HG02973 (cell line): ENCODE measurements around the gene PPP1R16B.

Experiments used
- ATAC-seq: cut with Tn5 transposase; IDR thresholded peaks from one replicate; pipeline ENCODE4 v1.9.1; 2021; ENCODE audit warnings: moderate library complexity; ENCODE audit not compliant: unreplicated experiment

The PPP1R16B gene

DNA sequence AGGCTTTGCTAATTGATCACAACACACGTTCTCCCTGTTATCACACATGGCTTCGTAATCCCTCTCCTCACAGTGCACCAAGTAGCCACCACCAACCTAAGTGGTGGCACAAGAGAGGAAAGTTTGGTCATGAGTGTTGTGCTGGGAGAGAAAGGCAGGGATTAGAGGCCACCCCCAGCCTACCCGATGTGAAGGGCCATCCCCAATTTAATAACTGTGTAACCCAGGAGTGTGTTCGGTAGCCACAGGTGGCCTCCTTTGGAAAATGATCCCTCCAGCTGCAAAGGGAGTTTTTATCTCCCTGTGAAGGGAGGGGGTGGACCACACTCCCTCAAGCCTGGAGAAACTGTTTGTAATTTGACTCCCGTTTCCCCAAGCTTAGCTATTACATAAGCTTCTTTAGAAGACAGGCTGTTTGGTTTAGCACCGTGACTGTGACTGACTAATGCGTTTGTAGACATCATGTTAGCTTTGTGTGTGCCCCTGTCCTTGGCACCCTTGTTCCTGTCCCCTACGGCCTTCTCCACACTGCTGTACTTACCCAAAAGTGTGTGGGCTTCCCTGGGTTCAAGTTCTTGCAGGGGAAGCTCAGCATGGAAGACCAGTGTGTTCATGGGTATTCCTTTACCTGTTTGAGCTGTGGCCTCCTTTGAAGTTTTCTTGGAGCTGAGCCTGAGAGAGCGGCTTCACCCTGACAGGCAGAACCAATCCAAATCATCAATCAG, 20.6 kb downstream of the PPP1R16B start:
- no peak for ATAC-seq

DNA sequence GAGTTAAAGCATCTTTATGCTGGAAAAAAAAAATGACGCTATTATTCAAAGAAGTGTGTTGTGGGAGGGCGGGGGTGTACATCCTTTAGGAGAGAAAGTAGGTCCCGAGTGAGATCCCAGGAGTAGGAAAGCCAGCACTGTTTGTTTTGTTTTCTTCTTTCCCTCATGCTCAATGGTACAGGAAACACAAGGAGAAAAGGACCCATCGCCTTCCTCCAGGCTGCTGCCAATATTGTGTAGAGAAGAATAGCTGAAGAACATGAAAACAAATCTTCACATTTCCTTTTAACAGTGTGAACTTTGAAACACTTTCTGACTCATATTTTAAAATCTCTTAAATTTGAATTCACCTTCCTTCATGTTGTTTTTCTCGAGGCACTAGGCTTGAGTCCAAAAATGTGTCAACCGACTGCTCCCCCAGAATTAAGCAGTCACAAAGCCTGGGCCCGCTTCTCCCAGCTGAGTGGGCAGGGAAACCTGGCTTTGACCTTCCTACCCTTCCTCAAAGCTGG, 22.3 kb downstream of the PPP1R16B start:
- ATAC-seq, result no peak

DNA sequence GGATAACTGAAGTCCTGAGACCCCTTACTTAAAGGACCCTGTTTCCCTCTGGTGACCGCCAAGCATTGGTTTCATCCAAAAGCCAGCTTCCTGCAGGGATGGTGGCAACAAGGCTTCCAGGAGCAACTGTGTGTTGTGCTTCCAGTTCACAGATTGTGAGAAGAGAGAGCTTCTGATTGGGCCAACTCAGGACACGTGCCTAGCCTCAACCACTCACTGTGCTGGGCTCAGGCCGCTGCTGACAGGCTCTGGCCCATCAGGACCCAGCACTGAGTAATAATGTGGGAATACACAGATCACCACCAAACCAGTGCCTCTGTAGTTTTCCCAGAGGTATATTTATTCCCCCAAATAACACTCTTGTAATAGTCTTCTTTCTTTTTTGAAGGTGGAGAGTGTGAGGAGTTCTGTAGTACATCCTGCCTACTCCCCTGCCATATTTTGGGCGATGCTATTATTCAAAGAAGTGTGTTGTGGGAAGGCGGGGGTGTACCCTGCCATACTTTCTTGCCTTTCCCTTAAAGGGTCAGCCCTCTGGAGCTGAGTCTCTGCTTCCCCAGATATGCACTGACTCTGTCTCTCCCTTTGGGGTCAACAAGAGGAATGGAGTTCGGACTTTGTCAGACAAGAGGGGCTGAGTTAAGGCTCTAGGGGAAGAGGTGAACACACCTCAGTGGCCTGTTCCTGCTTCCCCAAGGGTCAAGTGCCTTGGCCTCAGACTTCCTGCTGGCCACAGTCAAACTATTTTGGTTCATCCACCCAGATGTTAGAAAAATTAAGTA, 23.2 kb downstream of the PPP1R16B start:
- no peak for ATAC-seq

DNA sequence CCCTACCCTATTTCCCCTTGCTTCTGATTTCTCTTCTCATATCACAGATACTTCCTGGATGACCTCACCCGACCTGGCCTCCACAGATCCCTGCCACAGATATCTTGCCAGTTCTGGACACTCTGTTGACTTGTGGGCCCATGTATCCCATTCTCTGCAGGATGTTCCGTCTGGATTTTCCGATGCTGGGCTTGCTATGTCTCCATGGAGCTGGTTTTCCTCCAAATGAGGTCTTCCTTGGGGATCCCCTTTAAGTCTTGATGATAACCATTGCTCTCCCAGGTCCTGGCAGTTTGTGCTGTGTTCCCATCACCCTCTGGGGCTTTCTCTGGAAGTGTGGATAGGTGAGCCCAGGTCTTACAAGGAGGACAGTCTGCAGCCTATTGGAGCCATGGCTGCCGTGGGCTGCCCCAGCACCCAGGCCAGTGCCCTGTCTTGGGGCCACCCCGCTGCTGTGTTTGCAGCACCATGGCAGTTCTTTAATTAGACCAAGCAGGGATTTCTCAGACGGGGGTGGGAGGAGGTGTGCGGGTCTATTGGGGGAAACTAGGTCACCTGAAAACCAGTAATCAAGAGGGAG, 23.9 kb downstream of the PPP1R16B start:
- ATAC-seq, result no peak

DNA sequence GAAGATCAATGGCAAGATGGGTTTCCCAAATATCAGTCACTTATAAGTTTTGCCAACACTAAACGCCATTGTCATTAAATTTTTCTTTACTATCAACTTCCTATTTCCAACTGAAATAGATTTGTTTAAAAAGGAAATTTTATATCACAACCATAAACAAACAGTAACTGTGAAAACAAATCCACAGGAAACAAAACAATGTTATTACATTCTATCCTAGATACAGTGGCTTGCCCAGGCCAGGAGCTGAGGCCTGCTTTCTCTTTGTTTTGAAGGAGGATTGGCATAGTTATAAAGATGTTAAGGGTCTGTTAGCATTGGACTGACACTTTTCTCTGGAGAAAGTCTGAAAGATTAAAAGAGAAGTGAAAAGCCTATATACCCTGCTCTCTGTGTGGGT, 24.9 kb downstream of the PPP1R16B start:
- ATAC-seq, result no peak

DNA sequence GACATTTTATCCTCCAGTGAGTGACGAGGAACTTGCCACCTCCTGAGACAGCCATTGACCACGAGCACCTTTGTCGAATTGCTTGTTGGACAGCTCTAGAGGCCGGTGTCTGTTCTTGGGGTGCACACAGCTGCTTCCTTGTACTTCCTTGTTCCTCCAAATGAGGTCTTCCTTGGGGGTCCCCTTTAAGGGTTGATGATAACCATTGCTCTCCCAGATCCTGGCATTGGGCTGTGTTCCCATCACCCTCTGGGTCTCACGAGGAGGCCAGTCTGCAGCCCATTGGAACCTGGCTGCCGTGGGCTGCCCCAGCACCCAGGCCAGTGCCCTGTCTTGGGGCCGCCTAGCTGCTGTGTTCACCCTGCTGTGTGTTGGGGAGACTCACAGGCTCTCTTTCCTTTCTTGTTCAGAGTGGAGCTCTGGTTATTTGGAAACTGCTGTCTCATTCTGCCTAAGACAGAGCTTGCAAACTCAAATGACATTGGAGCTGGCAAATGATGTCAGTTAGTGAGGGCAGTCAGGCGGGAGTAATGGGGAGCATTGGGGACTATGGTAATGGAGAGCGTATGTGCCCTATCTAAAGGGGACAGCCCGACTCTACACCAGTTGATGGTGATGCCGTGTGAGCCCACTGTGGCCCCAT, 25.7 kb downstream of the PPP1R16B start:
- ATAC-seq, result no peak

DNA sequence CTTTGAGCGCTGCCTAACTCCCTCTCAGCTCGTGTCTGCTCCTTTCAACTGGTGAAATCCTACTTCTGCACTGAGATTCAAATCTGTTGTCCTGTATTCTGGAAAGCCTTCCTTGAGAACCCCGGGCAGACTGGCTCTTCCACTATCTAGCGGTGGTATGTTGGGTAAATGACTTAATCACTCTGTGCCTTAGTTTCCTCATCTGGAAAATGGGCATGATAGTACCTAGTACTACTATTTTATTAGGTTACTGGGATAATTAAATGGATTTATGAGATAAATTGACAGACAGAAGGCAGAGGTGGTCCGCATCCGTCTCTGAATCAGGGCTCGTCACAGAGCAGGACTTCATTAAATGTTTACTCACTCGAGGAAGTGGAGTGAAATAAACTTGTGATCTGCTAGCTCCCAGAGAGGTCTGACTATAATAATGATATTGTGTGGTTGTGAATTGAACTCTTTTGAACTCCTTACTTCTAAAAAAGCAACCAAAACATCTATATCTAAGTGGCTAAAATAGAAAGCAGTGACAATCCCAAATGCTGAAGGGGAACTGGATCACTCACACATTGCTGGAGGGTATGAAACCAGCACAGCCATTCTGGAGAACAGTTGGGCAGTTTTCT, 26.6 kb downstream of the PPP1R16B start:
- ATAC-seq, result no peak

DNA sequence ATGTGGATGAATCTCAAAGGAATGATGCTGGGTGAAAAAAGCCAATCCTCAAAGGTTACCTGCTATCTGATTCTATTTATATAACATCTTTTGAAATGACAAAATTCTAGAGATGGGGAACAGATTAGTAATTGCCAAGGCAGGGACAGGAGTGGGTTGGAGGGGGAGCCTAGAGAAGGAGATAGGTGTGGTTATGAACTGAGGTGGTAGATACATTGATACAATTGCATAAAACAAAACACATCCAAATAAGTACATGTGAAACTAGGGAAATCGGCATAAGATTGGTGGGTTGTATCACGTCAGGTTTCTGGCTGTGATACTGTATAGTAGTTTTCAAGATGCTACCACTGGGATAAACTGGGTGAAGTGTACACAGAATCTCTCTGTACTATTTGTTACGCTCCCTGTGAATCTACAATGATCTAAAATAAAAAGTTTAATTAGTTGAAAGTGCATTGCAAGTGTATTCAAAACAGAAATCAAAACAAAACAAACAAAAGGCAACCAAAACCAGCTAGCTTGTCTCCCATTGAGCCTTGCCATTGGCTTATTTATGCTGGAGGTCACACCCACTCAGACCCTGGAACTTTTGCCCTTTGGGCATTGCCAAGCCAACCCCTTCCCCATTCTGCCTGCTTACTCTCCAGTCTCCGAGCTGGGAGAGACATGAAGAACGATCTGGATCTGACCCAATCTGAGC, 27.8 kb downstream of the PPP1R16B start:
- ATAC-seq, result no peak

DNA sequence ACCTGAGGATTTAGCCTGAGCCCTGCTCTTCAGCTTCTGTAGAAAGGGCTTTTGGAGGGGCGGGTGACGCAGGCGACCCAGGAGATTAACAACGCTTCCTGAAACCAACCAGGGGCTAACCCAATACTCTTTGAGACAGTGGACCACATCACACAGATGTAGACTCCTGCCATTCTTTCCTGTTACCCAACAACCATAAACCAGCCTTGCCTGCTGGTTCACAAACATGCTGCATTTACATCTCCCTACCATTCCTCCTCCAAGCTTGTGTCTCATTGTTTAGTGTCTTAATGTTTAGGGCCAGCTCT, 28.3 kb downstream of the PPP1R16B start:
- no peak for ATAC-seq

DNA sequence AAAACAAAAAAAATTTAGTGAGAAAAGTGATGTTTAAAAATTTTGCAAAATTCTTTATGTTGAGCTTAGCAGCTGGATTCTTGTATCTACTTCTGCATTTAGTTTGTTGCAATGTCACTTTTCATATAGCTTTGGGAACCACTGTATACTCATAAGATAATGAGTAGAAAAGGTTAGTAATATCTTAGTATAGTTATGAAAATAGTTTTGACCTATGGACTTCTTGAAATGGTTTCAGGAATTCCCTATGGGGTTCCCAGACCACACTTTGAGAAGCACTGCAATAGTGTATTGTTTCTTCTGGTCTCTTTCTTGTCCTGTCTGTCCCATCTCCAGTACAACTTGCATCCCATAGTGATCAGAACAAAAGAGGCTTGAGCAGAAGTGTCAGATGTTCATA, 29.4 kb downstream of the PPP1R16B start:
- no peak for ATAC-seq

DNA sequence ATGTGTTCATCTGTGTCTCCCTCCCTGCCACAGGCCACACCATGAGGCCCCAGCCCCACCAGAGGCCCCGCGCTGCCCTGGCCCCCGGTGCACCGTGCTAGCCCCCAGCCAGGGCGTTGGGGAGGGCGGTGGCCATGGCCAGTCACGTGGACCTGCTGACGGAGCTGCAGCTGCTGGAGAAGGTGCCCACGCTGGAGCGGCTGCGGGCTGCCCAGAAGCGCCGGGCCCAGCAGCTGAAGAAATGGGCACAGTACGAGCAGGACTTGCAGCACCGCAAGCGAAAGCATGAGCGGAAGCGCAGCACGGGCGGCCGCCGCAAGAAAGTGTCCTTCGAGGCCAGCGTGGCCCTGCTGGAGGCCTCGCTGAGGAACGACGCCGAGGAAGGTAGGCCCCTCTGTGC, 30.3 kb downstream of the PPP1R16B start:
- no peak for ATAC-seq

DNA sequence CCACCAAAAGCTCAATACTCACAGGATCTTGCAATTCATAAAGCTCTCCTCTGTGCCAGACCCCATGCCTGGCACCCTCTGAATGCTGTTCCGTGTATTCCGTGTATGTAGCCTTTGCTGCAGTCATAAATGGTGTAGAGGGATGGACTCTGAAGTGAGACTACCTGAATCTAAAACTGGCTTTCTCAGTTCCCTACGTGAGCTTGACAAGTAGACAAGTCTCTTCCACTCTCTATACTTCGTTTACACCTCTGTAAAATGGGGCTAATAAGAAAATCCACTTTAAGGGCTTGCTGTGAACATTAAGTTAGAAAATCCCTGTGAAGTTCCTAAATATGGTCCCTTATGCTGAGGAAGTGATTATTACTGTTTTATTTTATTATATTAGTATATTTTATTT, 31.5 kb downstream of the PPP1R16B start:
- ATAC-seq, result no peak

DNA sequence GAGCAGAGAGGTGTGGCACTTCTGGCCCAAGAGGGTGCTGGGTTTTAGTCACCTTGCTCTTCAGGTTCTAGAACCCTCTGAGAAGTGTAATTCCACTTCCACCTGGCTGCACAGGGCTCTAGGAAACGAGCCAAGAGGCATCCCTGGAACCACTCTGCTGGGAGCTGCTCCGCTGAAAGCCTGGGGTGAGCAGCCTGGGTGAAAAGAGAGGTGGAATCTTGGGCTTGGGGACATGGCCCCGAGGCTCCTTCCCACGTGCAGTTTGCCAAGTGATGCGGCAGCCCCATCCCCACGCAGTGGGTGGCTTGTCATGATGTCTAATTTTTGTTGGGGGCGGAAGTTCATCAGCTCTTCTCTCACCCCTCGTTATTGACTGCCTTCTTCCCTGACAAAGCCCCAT, 32.8 kb downstream of the PPP1R16B start:
- no peak for ATAC-seq

DNA sequence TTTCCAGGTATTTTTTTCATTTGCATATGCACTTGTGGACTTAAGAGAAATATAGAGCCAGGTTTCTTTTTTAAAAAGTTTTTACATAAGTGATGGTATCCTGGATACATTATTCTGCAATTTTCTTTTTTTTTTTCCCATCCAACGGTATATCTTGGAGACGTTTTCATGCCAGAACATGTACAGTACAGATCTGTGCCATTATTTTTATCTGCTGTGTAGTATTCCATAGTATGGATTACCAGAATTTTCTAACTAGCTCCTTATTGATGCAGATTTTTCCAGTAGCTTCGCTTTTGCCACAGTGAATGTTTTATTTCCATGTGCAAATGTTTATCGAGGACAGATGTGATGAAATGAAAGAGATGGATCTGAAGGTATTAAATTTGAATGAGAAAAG, 34.1 kb downstream of the PPP1R16B start:
- no peak for ATAC-seq

DNA sequence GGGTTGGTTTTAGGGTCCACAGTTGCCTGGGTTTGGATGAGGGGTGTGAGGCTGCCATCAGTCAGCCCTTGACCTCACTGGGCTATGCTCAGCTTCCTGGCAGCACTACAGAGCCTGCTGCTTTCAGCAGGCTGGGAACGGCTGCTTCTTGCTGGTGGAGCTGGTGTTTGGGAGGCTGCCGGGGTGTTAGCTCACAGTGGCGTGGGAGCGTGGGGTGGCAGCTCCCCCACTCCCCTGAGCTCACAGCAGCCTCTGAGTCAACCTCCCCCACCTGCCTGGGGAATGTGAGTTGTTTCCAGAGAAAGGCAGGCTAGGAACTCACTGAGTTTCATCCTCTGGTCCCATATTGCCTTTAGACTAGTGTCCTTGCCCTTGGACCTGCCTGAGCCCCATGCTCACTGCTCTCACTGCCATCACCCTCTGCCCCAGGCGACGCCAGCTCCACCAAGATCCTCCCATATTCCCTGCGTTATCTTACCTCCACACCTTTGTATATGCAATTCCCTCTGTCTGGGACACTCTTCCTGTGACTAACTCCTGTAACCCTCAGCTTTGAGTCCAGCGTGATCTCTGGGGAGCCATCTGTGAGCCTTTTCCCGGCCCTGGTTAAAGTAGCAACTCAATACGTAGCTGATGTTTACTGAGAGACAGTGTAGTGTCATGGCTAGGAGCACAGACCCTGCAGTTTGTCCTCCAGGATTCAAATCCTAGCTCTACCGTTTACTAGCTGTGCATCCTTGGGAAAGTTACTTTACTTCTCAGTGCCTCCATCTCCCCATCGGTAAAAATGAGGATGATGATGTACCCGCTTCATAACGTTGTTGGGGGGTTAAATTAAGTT, 34.8 kb downstream of the PPP1R16B start:
- ATAC-seq, result no peak

DNA sequence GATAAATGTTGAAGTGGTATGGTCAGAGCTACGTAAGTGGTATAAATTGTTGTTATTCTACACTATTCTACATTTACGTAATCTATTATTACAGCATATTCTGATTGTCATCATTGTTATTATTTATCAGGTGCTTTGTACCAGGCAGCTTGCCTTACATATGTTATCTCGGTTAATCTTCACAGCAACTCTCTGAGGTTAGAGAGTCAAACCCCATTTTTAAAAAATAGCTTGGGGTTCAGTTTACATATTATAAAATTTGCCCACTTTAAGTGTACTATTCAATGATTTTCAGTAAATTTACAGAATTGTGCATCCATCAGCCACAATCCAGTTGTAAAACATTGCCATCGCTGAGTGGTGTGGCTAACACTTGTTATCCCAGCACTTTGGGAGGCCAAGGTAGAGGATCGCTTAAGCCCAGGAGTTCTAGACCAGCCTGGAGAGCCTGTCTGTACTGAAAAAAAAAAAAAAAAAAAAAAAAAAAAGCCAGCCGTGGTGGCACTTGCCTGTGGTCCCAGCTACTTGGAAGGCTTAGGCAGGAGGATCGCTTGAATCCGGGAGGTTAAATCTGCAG, 35.5 kb downstream of the PPP1R16B start:
- ATAC-seq, result no peak

DNA sequence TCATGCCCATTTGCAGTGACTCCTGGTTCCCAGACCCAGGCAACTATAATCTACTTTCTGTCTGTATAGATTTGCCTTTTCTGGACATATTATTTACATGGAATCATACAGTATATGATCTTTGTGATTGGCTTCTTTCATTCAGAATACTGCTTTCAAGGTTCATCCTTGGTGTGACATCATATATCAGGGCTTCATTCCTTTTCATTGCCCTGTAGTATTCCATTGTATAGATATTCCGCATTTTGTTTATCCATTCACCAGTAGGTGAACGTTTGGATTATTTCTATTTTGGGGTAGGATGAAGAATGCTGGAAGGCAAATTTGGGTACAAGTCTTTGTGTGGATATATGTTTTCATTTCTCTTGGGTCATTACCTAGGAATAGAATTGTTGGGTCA, 36.1 kb downstream of the PPP1R16B start:
- no peak for ATAC-seq

DNA sequence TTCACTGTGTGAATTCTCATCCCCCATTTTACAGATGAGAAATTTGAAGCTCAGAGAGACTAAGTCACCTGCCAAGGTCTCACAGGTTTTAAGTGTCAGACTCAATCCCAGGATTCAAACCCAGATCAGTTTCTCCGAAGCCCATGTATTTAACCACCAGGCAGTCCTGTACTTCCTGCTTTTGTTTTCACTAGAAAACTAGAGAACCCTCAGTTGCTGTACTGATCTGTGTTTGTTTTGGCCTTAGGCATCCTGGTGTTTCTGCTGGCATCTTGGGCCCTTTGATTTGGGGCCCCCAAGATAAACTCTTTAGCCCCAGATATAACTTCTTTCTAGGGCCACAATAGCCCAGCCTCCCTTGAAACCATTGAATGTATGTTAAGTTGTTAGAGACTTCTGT, 36.5 kb downstream of the PPP1R16B start:
- peak; percentile 35 for ATAC-seq

DNA sequence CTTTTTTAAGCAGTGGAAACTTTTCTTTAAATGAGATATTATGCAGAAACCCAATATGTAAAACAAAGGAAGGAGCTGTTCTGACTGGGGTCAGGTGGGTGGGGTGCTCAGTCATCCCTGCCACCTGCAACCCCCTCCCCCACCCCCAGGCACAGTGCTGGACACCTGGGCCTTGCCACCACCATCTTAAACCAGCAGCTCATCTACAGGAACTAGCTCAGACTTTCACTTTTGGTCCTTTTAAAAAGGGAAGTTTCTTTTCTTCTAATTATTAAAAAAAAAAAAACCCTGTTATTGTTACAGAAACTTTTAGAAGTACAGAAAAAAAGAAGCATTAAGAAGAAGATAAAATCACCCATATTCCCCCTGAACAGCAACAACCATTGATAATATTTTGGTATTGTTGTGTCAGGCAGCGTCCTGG, 37.1 kb downstream of the PPP1R16B start:
- ATAC-seq, result peak; percentile 84
